Thyroid gland (tissue), 4 donors: ENCODE results near the gene CYFIP1.

Source experiments
- CTCF ChIP-seq, 6 experiments: fragments of 200-600 bp in 3 of 6; fragments of 450-650 bp in 3 of 6; sonication (generic) in 3 of 6; IDR thresholded peaks; one replicate each; pipeline ENCODE4 v1.5.1; 2016 to 2019; ENCODE audit warnings: antibody characterized with exemption in 6 of 6, mild to moderate bottlenecking in 2 of 6, inconsistent platforms in 1 of 6, moderate library complexity in 1 of 6
- POLR2A ChIP-seq, 2 donors: fragments of 450-650 bp; IDR thresholded peaks; one replicate each; pipeline ENCODE4 v1.6.1; 2017; ENCODE audit warnings: antibody characterized with exemption in 2 of 2, mild to moderate bottlenecking in 2 of 2, moderate library complexity in 1 of 2

- TF ChIP-seq CTCF (IDR thresholded peaks at IDR 0.05): no peak
- no peak for TF ChIP-seq POLR2A (IDR thresholded peaks at IDR 0.05)
These were observed 37.3 kb downstream of the CYFIP1 start for GRCh38 chr15:22942877-22943276.
